T-cell (primary cell): ENCODE results near the gene DHRS7B. TPM values are rescaled to one million over a fixed set of nuclear protein-coding genes. Genes with fewer than 3 reads are reported as not detected.
A peak's percentile ranks its signal among the peaks of the same experiment; 100 is the strongest.

Experiments used
- ATAC-seq, 4 experiments: fragments of 200-7000 bp in 3 of 4; fragments of 150-1000 bp in 1 of 4; cut with Tn5 transposase; replicated peaks in 1 of 4; 1 replicate in 3 of 4; 2 replicates in 1 of 4; pipeline ENCODE4 v1.10.0; 2021; ENCODE audit warnings: moderate library complexity in 3 of 4, mild to moderate bottlenecking in 2 of 4, moderate number of reproducible peaks in 1 of 4
- CTCF ChIA-PET, 2 donors: fragments of 300-600 bp; sonication (Branson Sonifier 250); formaldehyde crosslinking; loops; one replicate each; lab custom pipeline; 2022; ENCODE audit warnings: antibody characterized with exemption in 2 of 2; lab: Charles Lee
- POLR2A ChIA-PET, 2 donors: fragments of 300-600 bp; sonication (Branson Sonifier 250); formaldehyde crosslinking; loops; one replicate each; lab custom pipeline; 2022; ENCODE audit warnings: antibody characterized with exemption in 2 of 2; lab: Charles Lee
- DNase-seq, 35 experiments: peaks; one replicate each; pipeline versions ENCODE4 v3.0.0 to v3.0.0-alpha.2; 2013 to 2023
- H3K27ac ChIP-seq: one replicate; pipeline ENCODE4 v1.5.1; 2013; ENCODE audit warnings: low read length
- H3K27me3 ChIP-seq, 2 experiments: replicated peaks in 1 of 2; 1 replicate in 1 of 2; 2 replicates in 1 of 2; pipeline versions ENCODE4 v1.6.1 to v1.7.0; 2013; ENCODE audit warnings: low read length in 1 of 2, mixed read lengths in 1 of 2; ENCODE audit not compliant: control insufficient read depth in 2 of 2, insufficient read depth in 2 of 2; ENCODE audit errors: extremely low read depth in 1 of 2
- H3K36me3 ChIP-seq, 2 donors: 1 replicate in 1 of 2; 2 replicates in 1 of 2; pipeline versions ENCODE4 v1.6.1 to v1.7.0; 2013; ENCODE audit warnings: low read length in 1 of 2; ENCODE audit not compliant: control insufficient read depth in 2 of 2, insufficient read depth in 1 of 2; ENCODE audit errors: extremely low read depth in 1 of 2
- H3K4me1 ChIP-seq, 2 experiments: 1 replicate in 1 of 2; 2 replicates in 1 of 2; pipeline versions ENCODE4 v1.6.1 to v1.7.0; 2013; ENCODE audit warnings: low read length in 2 of 2, mixed read lengths in 1 of 2; ENCODE audit not compliant: insufficient read depth in 2 of 2, control insufficient read depth in 1 of 2; ENCODE audit errors: extremely low read depth in 1 of 2
- H3K4me3 ChIP-seq, 2 donors: 1 replicate in 1 of 2; 2 replicates in 1 of 2; pipeline versions ENCODE4 v1.5.1 to v1.7.0; 2013; ENCODE audit warnings: mild to moderate bottlenecking in 2 of 2, low read length in 1 of 2, moderate library complexity in 1 of 2; ENCODE audit not compliant: control insufficient read depth in 1 of 2; ENCODE audit errors: extremely low read depth in 1 of 2
- H3K9me3 ChIP-seq: 2 replicates; pipeline ENCODE4 v1.7.0; 2013
- H3K27ac Mint-ChIP-seq, 2 donors: one replicate each; pipeline ENCODE4 v1.8.0; 2020 to 2021; ENCODE audit warnings: mild to moderate bottlenecking in 2 of 2, mixed read lengths in 2 of 2
- H3K27me3 Mint-ChIP-seq, 2 donors: one replicate each; pipeline ENCODE4 v1.8.0; 2021 to 2022; ENCODE audit warnings: mixed read lengths in 2 of 2
- H3K36me3 Mint-ChIP-seq: one replicate; pipeline ENCODE4 v1.8.0; 2021; ENCODE audit warnings: mixed read lengths
- H3K4me1 Mint-ChIP-seq, 3 donors: one replicate each; pipeline ENCODE4 v1.8.0; 2020 to 2022; ENCODE audit warnings: mixed read lengths in 3 of 3, mild to moderate bottlenecking in 1 of 3
- H3K4me3 Mint-ChIP-seq, 3 donors: one replicate each; pipeline ENCODE4 v1.8.0; 2020 to 2022; ENCODE audit warnings: mild to moderate bottlenecking in 3 of 3, mixed read lengths in 3 of 3, moderate library complexity in 3 of 3
- H3K9me3 Mint-ChIP-seq, 3 donors: one replicate each; pipeline ENCODE4 v1.8.0; 2020 to 2022; ENCODE audit warnings: mixed read lengths in 3 of 3
- WGBS: methylation state at CpG from one replicate; pipeline ENCODE4 v1.1.5; 2013; ENCODE audit warnings: missing lambda C conversion rate; ENCODE audit not compliant: insufficient coverage; 5-methylcytosine and 5-hydroxymethylcytosine counted together
- total RNA-seq, 35 experiments: library from RNA in 6 of 35; stranded (reverse) in 6 of 35; fragments of 120-200 nt in 1 of 35; gene quantifications; one replicate each; pipeline versions ENCODE4 v1.2.1 to v1.2.4 and lab custom pipeline; 2013 to 2026

The DHRS7B gene
- total RNA-seq, 5 donors from 2014 or later (not counting 1 experiment from before 2014, with no cell fraction given), result 5.8 to 9.2 (median 8.1) TPM

DNA sequence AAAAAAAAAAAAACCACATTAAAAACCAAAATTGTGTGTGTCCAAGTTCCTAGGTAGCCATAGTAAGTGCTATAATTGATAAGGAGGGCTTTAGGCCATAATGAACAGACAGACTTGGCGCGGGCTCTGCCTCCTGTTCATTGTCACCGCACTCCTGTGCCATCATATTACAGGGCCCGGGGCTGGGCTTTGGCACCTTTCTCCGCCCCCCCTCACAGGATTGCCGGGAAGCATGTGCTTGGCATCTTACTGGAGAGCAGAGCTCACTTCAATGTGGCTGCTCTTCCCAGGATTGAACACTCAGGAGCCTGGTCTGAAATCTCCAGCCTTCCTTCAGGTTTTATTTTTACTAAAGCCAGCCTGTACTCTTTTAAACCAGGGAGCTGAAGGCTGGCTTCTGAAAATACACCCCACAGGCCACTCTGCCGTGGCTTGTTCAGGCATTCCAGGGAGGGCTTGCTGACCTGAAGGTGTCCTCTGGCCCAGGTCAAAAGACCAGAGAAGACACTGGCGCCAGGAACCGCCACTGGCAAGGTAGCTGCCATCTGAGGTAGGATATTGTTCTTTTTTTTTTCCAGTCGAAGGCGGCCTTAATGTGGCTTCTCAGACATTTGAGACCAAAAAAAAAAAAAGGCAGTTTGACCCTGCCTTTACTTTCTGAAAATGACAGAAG, 39.3 kb downstream of the DHRS7B start:
- peaks cover 3 to 12% (median 11%) of the 10 kb centered on the region in 3 donors for H3K4me1 Mint-ChIP-seq
- Histone ChIP-seq H3K27me3 (no peaks in the 10 kb centered on the region), H3K27ac (no peak overlapping the region), H3K4me3 (no peak overlapping the region), H3K4me1 (no peaks in the 10 kb centered on the region), H3K9me3 (no peaks in the 10 kb centered on the region), H3K36me3 (peaks cover 0 to 2% of the 10 kb centered on the region in 2 donors)
- no peak for DNase-seq
- ChIA-PET POLR2A (no interaction called here), CTCF (no interaction called here)
- no peaks in the 10 kb centered on the region for H3K27me3 Mint-ChIP-seq
- H3K4me3 Mint-ChIP-seq, result no peak overlapping the region
- H3K27ac Mint-ChIP-seq, result no peak overlapping the region
- no peak for ATAC-seq
- H3K9me3 Mint-ChIP-seq, result no peaks in the 10 kb centered on the region
- H3K36me3 Mint-ChIP-seq, result peaks cover 7% of the 10 kb centered on the region
- WGBS, result 95% methylated on average over 9 of the region's 11 CpGs

DNA sequence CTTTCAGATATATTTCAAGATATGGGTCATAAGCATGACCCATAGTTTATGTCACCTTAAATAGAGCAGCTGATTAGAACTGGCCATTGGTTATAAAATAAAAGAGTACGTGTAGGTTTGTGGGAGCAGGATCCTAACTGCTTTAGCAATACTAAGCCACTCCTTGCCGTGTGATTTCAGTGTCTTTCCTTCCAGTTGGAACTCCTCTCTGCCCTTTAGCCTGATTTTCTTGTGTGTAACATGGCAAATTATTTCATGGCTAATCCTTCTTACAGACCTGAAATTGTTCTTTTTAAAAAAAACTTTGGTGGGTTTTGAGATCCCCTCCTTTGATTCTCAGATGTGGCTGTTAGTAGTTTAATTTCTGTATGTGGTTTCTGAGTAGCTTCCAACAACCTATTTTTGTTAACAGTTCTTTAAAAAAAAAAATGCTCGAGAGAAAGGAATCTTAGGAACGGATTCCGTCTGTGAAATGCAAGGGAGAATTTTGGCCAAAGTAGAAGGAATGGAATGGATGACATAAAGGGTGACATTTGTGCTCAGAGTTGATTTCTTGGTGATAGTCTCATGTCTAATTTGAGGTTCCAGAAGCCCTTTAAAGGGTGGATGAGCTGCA, 39.9 kb downstream of the DHRS7B start:
- Histone ChIP-seq H3K4me3 (no peak overlapping the region), H3K4me1 (no peaks in the 10 kb centered on the region), H3K27ac (no peak overlapping the region), H3K27me3 (no peaks in the 10 kb centered on the region), H3K36me3 (peaks cover 0 to 5% of the 10 kb centered on the region in 2 donors), H3K9me3 (no peaks in the 10 kb centered on the region)
- CTCF ChIA-PET, result no interaction called here
- H3K4me1 Mint-ChIP-seq, result peaks cover 4 to 14% (median 10%) of the 10 kb centered on the region in 3 donors
- ATAC-seq (no peak), DNase-seq (no peak)
- H3K9me3 Mint-ChIP-seq, result no peaks in the 10 kb centered on the region
- H3K27ac Mint-ChIP-seq, result no peak overlapping the region
- H3K4me3 Mint-ChIP-seq, result no peak overlapping the region
- POLR2A ChIA-PET, result no interaction called here
- H3K36me3 Mint-ChIP-seq, result peaks cover 9% of the 10 kb centered on the region
- no peaks in the 10 kb centered on the region for H3K27me3 Mint-ChIP-seq
- WGBS, result 89% methylated on average over 3 of the region's 5 CpGs

DNA sequence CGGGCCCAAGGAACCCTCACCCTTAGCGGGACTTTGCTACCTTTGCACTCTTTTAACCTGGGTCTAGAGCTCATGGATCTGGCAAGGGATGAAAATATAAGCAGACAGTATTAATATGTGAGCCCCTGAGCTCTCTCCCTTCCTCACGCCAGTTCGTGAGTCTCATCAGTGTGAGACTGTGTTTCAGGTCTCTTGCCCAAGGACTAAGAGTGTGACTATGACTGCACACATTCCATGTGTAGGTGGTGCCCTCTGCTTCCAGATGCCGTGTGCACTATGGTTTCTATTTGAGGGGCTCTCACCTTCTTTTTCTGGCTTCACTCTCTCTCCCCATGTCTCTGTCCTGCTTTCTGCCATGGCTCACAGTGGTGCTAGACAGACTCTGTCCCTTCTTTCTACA, 40.5 kb downstream of the DHRS7B start:
- H3K27me3 ChIP-seq, result no peaks in the 10 kb centered on the region
- WGBS, result no CpG with 5 or more reads among the region's 5 CpGs
- DNase-seq, result no peak

DNA sequence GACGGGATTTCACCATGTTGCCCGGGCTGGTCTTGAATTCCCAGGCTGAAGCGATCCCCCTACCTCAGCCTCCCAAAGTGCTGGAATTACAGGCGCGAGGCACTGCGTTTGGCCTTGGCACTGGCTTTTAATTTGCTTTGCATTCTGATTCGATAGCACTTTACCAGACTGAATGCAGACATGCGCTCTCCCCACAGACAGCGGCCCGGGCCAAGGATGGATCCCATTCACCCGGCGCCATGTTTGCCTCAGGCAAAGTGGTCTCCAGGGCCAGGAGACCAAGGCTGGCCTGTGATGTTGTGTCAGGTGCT, 41.7 kb downstream of the DHRS7B start:
- Histone ChIP-seq H3K27me3 (no peaks in the 10 kb centered on the region), H3K9me3 (no peaks in the 10 kb centered on the region), H3K36me3 (peaks cover 7 to 14% of the 10 kb centered on the region in 2 donors), H3K27ac (no peak overlapping the region), H3K4me1 (no peaks in the 10 kb centered on the region), H3K4me3 (no peak overlapping the region)
- ATAC-seq (no peak), DNase-seq (no peak)
- Mint-ChIP-seq H3K36me3 (peaks cover 18% of the 10 kb centered on the region), H3K9me3 (no peaks in the 10 kb centered on the region), H3K27me3 (no peaks in the 10 kb centered on the region), H3K27ac (no peak overlapping the region), H3K4me1 (peaks cover 4 to 14% (median 7%) of the 10 kb centered on the region in 3 donors), H3K4me3 (no peak overlapping the region)
- WGBS, result over 99% methylated on average over 11 of the region's 12 CpGs
- ChIA-PET POLR2A (no interaction called here), CTCF (no interaction called here)

More for the DNA sequence above, 40.5 kb downstream of the DHRS7B start:
- Histone ChIP-seq H3K4me1 (no peaks in the 10 kb centered on the region), H3K4me3 (no peak overlapping the region), H3K36me3 (peaks cover 4 to 5% of the 10 kb centered on the region in 2 donors), H3K9me3 (no peaks in the 10 kb centered on the region), H3K27ac (no peak overlapping the region)
- Mint-ChIP-seq H3K36me3 (peaks cover 12% of the 10 kb centered on the region), H3K9me3 (no peaks in the 10 kb centered on the region), H3K4me3 (no peak overlapping the region), H3K27ac (no peak overlapping the region), H3K4me1 (peaks cover 4 to 14% (median 9%) of the 10 kb centered on the region in 3 donors), H3K27me3 (no peaks in the 10 kb centered on the region)
- CTCF ChIA-PET, result no interaction called here
- POLR2A ChIA-PET, result no interaction called here
- no peak for ATAC-seq

DNA sequence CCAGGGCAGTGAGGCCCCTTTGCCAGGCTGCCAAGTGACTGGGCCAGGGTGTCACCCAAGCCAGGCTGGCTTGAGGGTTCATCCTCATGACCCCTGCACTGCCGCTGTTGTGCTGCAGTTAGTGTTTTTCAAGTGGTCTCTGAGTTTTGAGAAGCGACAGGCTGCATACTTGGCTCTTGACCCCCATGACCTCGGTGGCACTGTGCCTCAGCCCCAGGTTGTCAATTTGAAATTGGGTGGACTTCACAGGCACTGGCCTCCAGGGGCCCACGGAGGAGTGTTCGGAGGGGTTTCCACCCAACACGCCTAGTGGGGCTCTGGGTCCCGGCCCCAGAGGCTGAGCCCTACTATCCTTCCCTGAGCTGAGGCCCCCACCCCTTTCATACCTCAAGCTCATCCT, 42.7 kb downstream of the DHRS7B start:
- ChIA-PET CTCF (interaction anchor here in 1 of 2 donors (0.5 kb wide), 1 partner anchor 20 kb away, joined by 3 read pairs; no protein-coding TSS in a partner anchor), POLR2A (no interaction called here)
- 96% methylated on average over 7 of the region's 7 CpGs for WGBS
- DNase-seq (no peak), ATAC-seq (no peak)
- no peaks in the 10 kb centered on the region for H3K9me3 Mint-ChIP-seq
- H3K27me3 Mint-ChIP-seq, result no peaks in the 10 kb centered on the region
- H3K36me3 Mint-ChIP-seq, result peaks cover 26% of the 10 kb centered on the region
- no peak overlapping the region for H3K27ac Mint-ChIP-seq
- Histone ChIP-seq H3K27ac (no peak overlapping the region), H3K4me3 (no peak overlapping the region), H3K36me3 (peaks cover 7 to 20% of the 10 kb centered on the region in 2 donors), H3K4me1 (no peaks in the 10 kb centered on the region), H3K9me3 (no peaks in the 10 kb centered on the region), H3K27me3 (no peaks in the 10 kb centered on the region)
- H3K4me3 Mint-ChIP-seq, result no peak overlapping the region
- H3K4me1 Mint-ChIP-seq, result peaks cover 4 to 18% (median 4%) of the 10 kb centered on the region in 3 donors

DNA sequence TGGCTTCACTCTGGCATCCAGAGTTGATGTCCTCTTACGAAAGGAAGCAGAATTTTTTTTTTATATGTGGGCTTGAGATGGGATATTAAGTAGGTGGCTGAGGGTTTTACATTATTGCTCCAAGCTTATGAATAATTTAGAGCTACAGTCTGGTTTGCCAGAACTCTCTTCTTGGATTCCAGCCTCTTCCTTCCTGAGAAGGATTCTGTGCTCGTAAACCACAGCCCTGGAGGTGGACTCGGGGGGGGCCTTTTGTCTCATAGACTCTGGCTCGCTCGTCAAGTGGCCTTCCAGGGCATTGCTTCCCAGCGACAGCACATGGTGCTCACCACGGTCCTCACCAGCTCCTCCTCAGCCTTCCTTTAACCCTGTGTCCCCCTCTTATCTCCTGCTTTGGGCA, 44.0 kb downstream of the DHRS7B start:
- H3K9me3 ChIP-seq, result no peaks in the 10 kb centered on the region

More for the DNA sequence above, 44.0 kb downstream of the DHRS7B start:
- ATAC-seq (no peak), DNase-seq (no peak)
- ChIA-PET CTCF (no interaction called here), POLR2A (no interaction called here)
- H3K4me3 Mint-ChIP-seq, result no peak overlapping the region
- H3K27ac Mint-ChIP-seq, result peak overlapping the region in 1 of 2 donors; percentile 34
- H3K9me3 Mint-ChIP-seq, result no peaks in the 10 kb centered on the region
- H3K4me1 ChIP-seq, result no peaks in the 10 kb centered on the region
- 95% methylated on average over 4 of the region's 7 CpGs for WGBS
- peaks cover 2 to 20% (median 4%) of the 10 kb centered on the region in 3 donors for H3K4me1 Mint-ChIP-seq
- H3K27ac ChIP-seq, result no peak overlapping the region
- H3K27me3 ChIP-seq, result no peaks in the 10 kb centered on the region
- no peak overlapping the region for H3K4me3 ChIP-seq
- no peaks in the 10 kb centered on the region for H3K27me3 Mint-ChIP-seq
- H3K36me3 ChIP-seq, result peaks cover 11 to 21% of the 10 kb centered on the region in 2 donors
- peaks cover 23% of the 10 kb centered on the region for H3K36me3 Mint-ChIP-seq
